ENCODE data around the gene WDFY4. TPM values are rescaled to one million over a fixed set of nuclear protein-coding genes. Genes with fewer than 3 reads are reported as not detected.

Gene WDFY4
- total RNA-seq, 4 donors from 2014 or later: 0.60 to 20.6 (median 5.1) TPM

GRCh38 chr10:48774416-48775205 is 89.9 kb downstream of the WDFY4 start:
- H3K27me3 ChIP-seq: no peaks in the 10 kb centered on the region
- in situ Hi-C loops (cut with MboI; ENCODE audit: low pct_ligation_motif_present in 1 of 4, low pct_unique_long_range_greater_than_20kb in 1 of 4, low sequenced_read_pairs in 3 of 4): no loop called here

GRCh38 chr10:48775206-48775517 is 90.5 kb downstream of the WDFY4 start:
- no peaks in the 10 kb centered on the region for H3K9me3 ChIP-seq
- no peaks in the 10 kb centered on the region for H3K4me1 ChIP-seq
- WGBS, 2 donors (ENCODE audit: low coverage in 1 of 2): 91 to 100% methylated on average over 1 to 4 of the region's 4 CpGs
- no peaks in the 10 kb centered on the region for H3K27me3 ChIP-seq
- H3K36me3 ChIP-seq: no peaks in the 10 kb centered on the region
- no peak for TF ChIP-seq POLR2A (IDR thresholded peaks at IDR 0.05)
- TF ChIP-seq EP300 (IDR thresholded peaks at IDR 0.05; ENCODE audit: low read depth): no peak
- TF ChIP-seq CTCF (IDR thresholded peaks at IDR 0.05): no peak
- TF ChIP-seq POLR2AphosphoS5 (IDR thresholded peaks at IDR 0.05): no peak
- in situ Hi-C loops (cut with MboI; ENCODE audit: low pct_ligation_motif_present in 1 of 4, low pct_unique_long_range_greater_than_20kb in 1 of 4, low sequenced_read_pairs in 3 of 4) (no loop called here), intact Hi-C loops (cut with DNase I; ENCODE audit: low total_unique reads) (no loop called here)
- no peak for DNase-seq
- H3K4me3 ChIP-seq: no peak overlapping the region
- no peak overlapping the region for H3K27ac ChIP-seq

More at GRCh38 chr10:48774416-48775205, 89.9 kb downstream of the WDFY4 start:
- H3K27ac ChIP-seq: no peak overlapping the region
- no peak for DNase-seq
- TF ChIP-seq CTCF (IDR thresholded peaks at IDR 0.05) (no peak), EP300 (IDR thresholded peaks at IDR 0.05; ENCODE audit: low read depth) (no peak), POLR2A (IDR thresholded peaks at IDR 0.05) (no peak), POLR2AphosphoS5 (IDR thresholded peaks at IDR 0.05) (no peak)
- WGBS, 2 donors (ENCODE audit: low coverage in 1 of 2): 40 to 91% methylated on average over 1 to 12 of the region's 12 CpGs
- no peaks in the 10 kb centered on the region for H3K4me1 ChIP-seq
- no peaks in the 10 kb centered on the region for H3K36me3 ChIP-seq
- intact Hi-C loops (cut with DNase I; ENCODE audit: low total_unique reads): no loop called here
- no peak overlapping the region for H3K4me3 ChIP-seq
- H3K9me3 ChIP-seq: no peaks in the 10 kb centered on the region

GRCh38 chr10:48776005-48776522 is 91.4 kb downstream of the WDFY4 start:
- in situ Hi-C loops (cut with MboI; ENCODE audit: low pct_ligation_motif_present in 1 of 4, low pct_unique_long_range_greater_than_20kb in 1 of 4, low sequenced_read_pairs in 3 of 4): no loop called here
- Histone ChIP-seq H3K4me3 (no peak overlapping the region), H3K36me3 (no peaks in the 10 kb centered on the region), H3K9me3 (no peaks in the 10 kb centered on the region), H3K27ac (no peak overlapping the region), H3K4me1 (no peaks in the 10 kb centered on the region), H3K27me3 (no peaks in the 10 kb centered on the region)
- 81 to 93% methylated on average over 4 to 5 of the region's 5 CpGs for WGBS, 2 donors (ENCODE audit: low coverage in 1 of 2)
- no peak for DNase-seq
- TF ChIP-seq POLR2A (IDR thresholded peaks at IDR 0.05): no peak
- intact Hi-C loops (cut with DNase I; ENCODE audit: low total_unique reads): no loop called here

GRCh38 chr10:48776528-48776927 is 91.9 kb downstream of the WDFY4 start:
- 72 to 100% methylated on average over 1 to 9 of the region's 9 CpGs for WGBS, 2 donors (ENCODE audit: low coverage in 1 of 2)
- no peaks in the 10 kb centered on the region for H3K9me3 ChIP-seq
- no peaks in the 10 kb centered on the region for H3K27me3 ChIP-seq
- DNase-seq: no peak
- no peak overlapping the region for H3K4me3 ChIP-seq
- H3K36me3 ChIP-seq: no peaks in the 10 kb centered on the region
- in situ Hi-C loops (cut with MboI; ENCODE audit: low pct_ligation_motif_present in 1 of 4, low pct_unique_long_range_greater_than_20kb in 1 of 4, low sequenced_read_pairs in 3 of 4): no loop called here
- no peak for TF ChIP-seq CTCF (IDR thresholded peaks at IDR 0.05)
- TF ChIP-seq POLR2A (IDR thresholded peaks at IDR 0.05): no peak
- TF ChIP-seq EP300 (IDR thresholded peaks at IDR 0.05; ENCODE audit: low read depth): no peak
- TF ChIP-seq POLR2AphosphoS5 (IDR thresholded peaks at IDR 0.05): no peak
- no peak overlapping the region for H3K27ac ChIP-seq
- H3K4me1 ChIP-seq: no peaks in the 10 kb centered on the region
- intact Hi-C loops (cut with DNase I; ENCODE audit: low total_unique reads): no loop called here
